ENCODE measurements around the gene FAM234B. TPM values are rescaled to one million over a fixed set of nuclear protein-coding genes. Genes with fewer than 3 reads are reported as not detected.

FAM234B gene
- polyA plus RNA-seq, 3 donors = 1.6 to 3.2 (median 2.0) TPM

- Histone ChIP-seq H3K4me1 (ENCODE audit: control insufficient read depth in 1 of 2, insufficient read depth in 2 of 2, low read length in 2 of 2) (peaks cover 11 to 18% of the 10 kb centered on the region in 2 donors), H3K79me2 (ENCODE audit: insufficient read depth, low read length) (peaks cover 9% of the 10 kb centered on the region), H3K27me3 (ENCODE audit: control insufficient read depth in 2 of 2, insufficient read depth in 2 of 2, low read length in 2 of 2) (no peaks in the 10 kb centered on the region), H3K9ac (ENCODE audit: insufficient read depth, low read length, poor library complexity, severe bottlenecking) (no peak overlapping the region), H4K20me1 (ENCODE audit: insufficient read depth, low read length) (no peaks in the 10 kb centered on the region), H3K36me3 (replicated peaks in 1 of 2; ENCODE audit: control insufficient read depth in 1 of 2, insufficient read depth in 2 of 2, low read length in 2 of 2) (no peaks in the 10 kb centered on the region), H3K27ac (ENCODE audit: low read depth in 1 of 2, low read length in 2 of 2) (no peak overlapping the region), H3K9me3 (replicated peaks in 1 of 2; ENCODE audit: control insufficient read depth in 1 of 2, insufficient read depth in 1 of 2, low read length in 2 of 2) (no peaks in the 10 kb centered on the region), H2AFZ (ENCODE audit: insufficient read depth, low read depth, low read length, poor library complexity, severe bottlenecking) (no peak overlapping the region), H3K4me2 (replicated peaks; ENCODE audit: extremely low read depth, low read length, poor library complexity, severe bottlenecking) (no peak overlapping the region), H3K4me3 (replicated peaks in 1 of 3; ENCODE audit: low read depth in 2 of 3, low read length in 3 of 3) (no peak overlapping the region)
- Mint-ChIP-seq H3K4me3 (no peak overlapping the region), H3K27me3 (ENCODE audit: low read depth in 3 of 3) (peaks cover 0 to 3% (median 2%) of the 10 kb centered on the region in 3 donors), H3K36me3 (peaks cover 3 to 8% of the 10 kb centered on the region in 2 donors), H3K4me1 (peaks cover 32% of the 10 kb centered on the region), H3K27ac (no peak overlapping the region), H3K9me3 (peaks cover 0 to 2% (median 0%) of the 10 kb centered on the region in 7 donors)
- intact Hi-C loops (cut with micrococcal nuclease) = no loop called here
- DNase-seq = no peak
- TF ChIP-seq, protein P1, sequence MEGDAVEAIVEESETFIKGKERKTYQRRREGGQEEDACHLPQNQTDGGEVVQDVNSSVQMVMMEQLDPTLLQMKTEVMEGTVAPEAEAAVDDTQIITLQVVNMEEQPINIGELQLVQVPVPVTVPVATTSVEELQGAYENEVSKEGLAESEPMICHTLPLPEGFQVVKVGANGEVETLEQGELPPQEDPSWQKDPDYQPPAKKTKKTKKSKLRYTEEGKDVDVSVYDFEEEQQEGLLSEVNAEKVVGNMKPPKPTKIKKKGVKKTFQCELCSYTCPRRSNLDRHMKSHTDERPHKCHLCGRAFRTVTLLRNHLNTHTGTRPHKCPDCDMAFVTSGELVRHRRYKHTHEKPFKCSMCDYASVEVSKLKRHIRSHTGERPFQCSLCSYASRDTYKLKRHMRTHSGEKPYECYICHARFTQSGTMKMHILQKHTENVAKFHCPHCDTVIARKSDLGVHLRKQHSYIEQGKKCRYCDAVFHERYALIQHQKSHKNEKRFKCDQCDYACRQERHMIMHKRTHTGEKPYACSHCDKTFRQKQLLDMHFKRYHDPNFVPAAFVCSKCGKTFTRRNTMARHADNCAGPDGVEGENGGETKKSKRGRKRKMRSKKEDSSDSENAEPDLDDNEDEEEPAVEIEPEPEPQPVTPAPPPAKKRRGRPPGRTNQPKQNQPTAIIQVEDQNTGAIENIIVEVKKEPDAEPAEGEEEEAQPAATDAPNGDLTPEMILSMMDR (IDR thresholded peaks at IDR 0.05) = no peak
- no CpG with 5 or more reads among the region's 2 CpGs for WGBS (ENCODE audit: insufficient coverage)
These were observed 38.5 kb upstream of the FAM234B start for GRCh38 chr12:13005649-13006048.

DNA sequence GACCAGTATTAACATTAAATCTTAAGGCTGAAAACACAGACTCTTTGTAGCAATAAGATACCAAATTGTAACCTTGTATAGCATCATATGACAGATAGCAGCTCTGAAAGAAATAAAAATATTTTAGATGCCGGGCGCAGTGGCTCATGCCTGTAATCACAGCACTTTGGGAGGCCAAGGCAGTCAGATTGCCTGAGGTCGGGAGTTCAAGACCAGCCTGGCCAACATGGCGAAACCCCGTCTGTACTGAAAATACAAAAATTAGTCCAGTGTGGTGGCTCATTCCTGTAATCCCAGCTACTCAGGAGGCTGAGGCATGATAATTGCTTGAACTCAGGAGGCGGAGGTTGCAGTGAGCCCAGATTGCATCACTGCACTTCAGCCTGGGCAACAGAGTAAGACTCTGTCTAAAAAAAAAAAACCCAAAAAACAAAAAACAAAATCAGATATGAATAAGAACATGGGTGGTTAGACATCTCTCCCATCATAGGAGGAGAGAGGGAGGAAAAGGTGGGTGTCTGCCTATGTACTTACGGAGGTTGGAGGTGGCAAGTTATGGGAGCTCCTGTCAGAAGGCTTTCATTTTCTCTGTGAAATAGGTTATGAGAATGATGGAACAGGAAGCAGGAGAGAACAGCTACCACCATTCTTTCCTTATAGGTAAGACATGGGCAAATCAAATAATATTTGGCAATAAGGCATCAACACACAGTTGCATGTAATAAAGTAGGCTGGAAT is 36.5 kb upstream of the FAM234B start:
- Histone ChIP-seq H2AFZ (ENCODE audit: insufficient read depth, low read depth, low read length, poor library complexity, severe bottlenecking) (no peak overlapping the region), H3K36me3 (replicated peaks in 1 of 2; ENCODE audit: control insufficient read depth in 1 of 2, insufficient read depth in 2 of 2, low read length in 2 of 2) (no peaks in the 10 kb centered on the region), H3K4me1 (ENCODE audit: control insufficient read depth in 1 of 2, insufficient read depth in 2 of 2, low read length in 2 of 2) (peaks cover 0 to 2% of the 10 kb centered on the region in 2 donors), H3K4me3 (replicated peaks in 1 of 3; ENCODE audit: low read depth in 2 of 3, low read length in 3 of 3) (no peak overlapping the region), H3K9ac (ENCODE audit: insufficient read depth, low read length, poor library complexity, severe bottlenecking) (no peak overlapping the region), H3K27ac (ENCODE audit: low read depth in 1 of 2, low read length in 2 of 2) (no peak overlapping the region), H3K79me2 (ENCODE audit: insufficient read depth, low read length) (peaks cover 2% of the 10 kb centered on the region), H3K27me3 (ENCODE audit: control insufficient read depth in 2 of 2, insufficient read depth in 2 of 2, low read length in 2 of 2) (no peaks in the 10 kb centered on the region), H3K9me3 (replicated peaks in 1 of 2; ENCODE audit: control insufficient read depth in 1 of 2, insufficient read depth in 1 of 2, low read length in 2 of 2) (no peaks in the 10 kb centered on the region), H3K4me2 (replicated peaks; ENCODE audit: extremely low read depth, low read length, poor library complexity, severe bottlenecking) (no peak overlapping the region), H4K20me1 (ENCODE audit: insufficient read depth, low read length) (no peaks in the 10 kb centered on the region)
- peaks cover 18% of the 10 kb centered on the region for H3K4me1 Mint-ChIP-seq
- no peak overlapping the region for H3K27ac Mint-ChIP-seq
- no peak overlapping the region for H3K4me3 Mint-ChIP-seq
- H3K36me3 Mint-ChIP-seq = peaks cover 0 to 5% of the 10 kb centered on the region in 2 donors
- intact Hi-C loops (cut with micrococcal nuclease) = no loop called here
- DNase-seq = no peak
- TF ChIP-seq, protein P1 (IDR thresholded peaks at IDR 0.05) = no peak
- H3K9me3 Mint-ChIP-seq = peaks cover 0 to 2% (median 0%) of the 10 kb centered on the region in 7 donors
- peaks cover 0 to 4% (median 3%) of the 10 kb centered on the region in 3 donors for H3K27me3 Mint-ChIP-seq (ENCODE audit: low read depth in 3 of 3)
- 95% methylated on average over 5 of the region's 7 CpGs for WGBS (ENCODE audit: insufficient coverage)
